ENCODE measurements around the gene THPO.

The THPO gene

DNA sequence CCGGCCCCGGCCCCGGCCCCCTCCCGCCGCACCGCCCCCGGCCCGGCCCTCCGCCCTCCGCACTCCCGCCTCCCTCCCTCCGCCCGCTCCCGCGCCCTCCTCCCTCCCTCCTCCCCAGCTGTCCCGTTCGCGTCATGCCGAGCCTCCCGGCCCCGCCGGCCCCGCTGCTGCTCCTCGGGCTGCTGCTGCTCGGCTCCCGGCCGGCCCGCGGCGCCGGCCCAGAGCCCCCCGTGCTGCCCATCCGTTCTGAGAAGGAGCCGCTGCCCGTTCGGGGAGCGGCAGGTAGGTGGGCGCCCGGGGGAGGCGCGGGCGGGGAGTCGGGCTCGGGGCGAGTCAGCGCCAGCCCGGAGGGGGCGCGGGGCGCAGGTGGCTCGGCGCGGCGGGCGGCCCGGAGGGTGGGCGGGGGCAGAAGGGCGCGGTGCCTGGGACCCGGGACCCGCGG is 2.2 kb upstream of the THPO start:
- Histone ChIP-seq H3K4me1 (no peaks in the 10 kb centered on the region), H3K4me3 (ENCODE audit: low read depth, low read length) (no peak overlapping the region), H3K36me3 (ENCODE audit: control insufficient read depth, insufficient read depth, low read length) (no peaks in the 10 kb centered on the region), H3K79me2 (no peaks in the 10 kb centered on the region), H3K27me3 (ENCODE audit: control insufficient read depth, insufficient read depth, low read length) (no peaks in the 10 kb centered on the region), H3K9me3 (ENCODE audit: control insufficient read depth, low read length) (no peaks in the 10 kb centered on the region), H3K4me2 (ENCODE audit: low read length) (peak overlapping the region; percentile 51), H3K27ac (no peak overlapping the region), H3K9ac (no peak overlapping the region), H2AFZ (peak overlapping the region; percentile 73)
- TF ChIP-seq, protein P1, sequence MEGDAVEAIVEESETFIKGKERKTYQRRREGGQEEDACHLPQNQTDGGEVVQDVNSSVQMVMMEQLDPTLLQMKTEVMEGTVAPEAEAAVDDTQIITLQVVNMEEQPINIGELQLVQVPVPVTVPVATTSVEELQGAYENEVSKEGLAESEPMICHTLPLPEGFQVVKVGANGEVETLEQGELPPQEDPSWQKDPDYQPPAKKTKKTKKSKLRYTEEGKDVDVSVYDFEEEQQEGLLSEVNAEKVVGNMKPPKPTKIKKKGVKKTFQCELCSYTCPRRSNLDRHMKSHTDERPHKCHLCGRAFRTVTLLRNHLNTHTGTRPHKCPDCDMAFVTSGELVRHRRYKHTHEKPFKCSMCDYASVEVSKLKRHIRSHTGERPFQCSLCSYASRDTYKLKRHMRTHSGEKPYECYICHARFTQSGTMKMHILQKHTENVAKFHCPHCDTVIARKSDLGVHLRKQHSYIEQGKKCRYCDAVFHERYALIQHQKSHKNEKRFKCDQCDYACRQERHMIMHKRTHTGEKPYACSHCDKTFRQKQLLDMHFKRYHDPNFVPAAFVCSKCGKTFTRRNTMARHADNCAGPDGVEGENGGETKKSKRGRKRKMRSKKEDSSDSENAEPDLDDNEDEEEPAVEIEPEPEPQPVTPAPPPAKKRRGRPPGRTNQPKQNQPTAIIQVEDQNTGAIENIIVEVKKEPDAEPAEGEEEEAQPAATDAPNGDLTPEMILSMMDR (IDR thresholded peaks at IDR 0.05): no peak

DNA sequence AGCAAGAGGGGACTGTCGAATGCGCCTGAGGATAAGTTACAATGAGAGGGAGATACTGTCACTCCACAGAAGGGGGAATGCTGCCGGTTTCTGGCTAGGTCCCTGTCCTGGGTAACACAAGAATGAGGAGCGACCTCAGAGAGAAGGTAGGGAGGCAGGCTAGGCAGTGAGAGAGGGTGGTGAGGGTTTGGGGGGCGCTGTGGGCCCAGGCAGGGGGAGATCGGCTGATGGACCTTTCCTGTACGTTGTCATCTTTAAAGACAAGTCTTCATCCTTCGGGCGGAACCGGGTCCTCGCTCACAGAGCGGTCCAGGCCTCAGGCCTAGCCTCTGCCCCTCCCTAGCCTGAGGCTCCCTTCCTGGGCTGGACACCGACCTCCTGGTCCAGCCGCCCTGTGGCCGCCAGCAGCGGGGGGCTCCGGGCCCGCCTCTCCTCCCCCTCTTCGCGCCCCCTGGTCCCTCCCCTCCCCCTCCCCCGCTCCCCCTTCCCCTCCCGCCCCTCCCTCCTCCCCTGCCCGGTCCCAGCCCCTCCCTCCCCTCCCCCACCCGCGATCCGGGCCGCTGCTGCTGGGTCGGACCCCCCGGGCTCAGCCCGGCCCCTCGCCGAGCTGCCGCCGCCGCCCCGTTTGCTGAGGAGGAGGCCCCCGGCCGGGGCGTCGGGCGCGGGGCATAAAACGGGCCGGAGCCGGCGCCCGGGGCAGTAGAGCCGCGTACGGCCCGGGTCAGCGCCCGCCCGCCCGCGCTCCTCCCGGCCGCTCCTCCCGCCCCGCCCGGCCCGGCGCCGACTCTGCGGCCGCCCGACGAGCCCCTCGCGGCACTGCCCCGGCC is 1.6 kb upstream of the THPO start, which contains the start of gene CHRD:
CHRD (plus strand) TSS at position 697 of the 827 bp plus-strand sequence. CDS start 265 bp downstream, outside the sequence.
- Histone ChIP-seq H3K9ac (no peak within 1 kb of the TSS), H3K79me2 (no peaks in the 10 kb centered on the region), H3K36me3 (ENCODE audit: control insufficient read depth, insufficient read depth, low read length) (no peaks in the 10 kb centered on the region), H3K4me2 (ENCODE audit: low read length) (peak within 1 kb of the TSS; percentile 51), H3K4me1 (no peaks in the 10 kb centered on the region), H2AFZ (peak within 1 kb of the TSS; percentile 73), H3K9me3 (ENCODE audit: control insufficient read depth, low read length) (no peaks in the 10 kb centered on the region), H3K27me3 (ENCODE audit: control insufficient read depth, insufficient read depth, low read length) (no peaks in the 10 kb centered on the region), H3K27ac (peak within 1 kb of the TSS; percentile 42), H3K4me3 (ENCODE audit: low read depth, low read length) (no peak within 1 kb of the TSS)
- TF ChIP-seq, protein P1 (IDR thresholded peaks at IDR 0.05): no peak

DNA sequence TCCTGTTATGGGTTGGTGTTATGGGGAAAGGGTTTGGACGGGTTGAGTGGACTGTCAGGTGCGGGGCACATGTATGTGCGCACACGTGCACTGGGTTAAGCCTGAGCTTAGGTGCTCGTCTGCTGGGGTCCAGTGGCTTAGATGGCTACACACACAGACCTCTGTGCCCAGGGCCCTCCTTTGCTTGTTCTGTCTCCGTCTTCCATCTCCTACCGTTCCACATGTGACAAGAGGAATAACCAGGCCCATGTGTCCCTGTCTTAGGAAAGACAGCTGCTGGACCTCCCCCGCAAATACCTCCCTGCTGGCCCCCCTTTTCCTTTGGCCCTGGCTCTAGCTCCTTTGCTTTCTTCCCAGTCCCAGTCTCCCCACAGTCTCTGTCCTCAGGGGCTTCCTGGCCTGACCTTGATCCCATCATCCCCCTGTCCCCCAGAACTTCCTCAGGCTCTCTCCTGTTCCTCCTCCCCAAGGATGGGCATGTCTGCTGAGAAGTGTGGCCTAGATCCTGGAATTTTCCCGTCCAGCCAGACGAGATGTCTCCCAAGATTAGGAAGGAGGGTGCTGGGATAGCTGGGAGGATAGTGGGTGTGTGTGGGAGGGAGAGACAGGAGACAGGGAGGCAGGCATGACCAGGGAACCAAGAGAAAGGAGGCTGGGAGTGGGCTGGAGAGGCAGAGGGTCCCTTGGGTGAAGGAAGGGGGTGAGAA is 797 bp upstream of the THPO start:
- TF ChIP-seq, protein P1 (IDR thresholded peaks at IDR 0.05): no peak
- H3K27me3 ChIP-seq (ENCODE audit: control insufficient read depth, insufficient read depth, low read length): no peaks in the 10 kb centered on the region
- H3K9ac ChIP-seq: no peak overlapping the region
- no peaks in the 10 kb centered on the region for H3K4me1 ChIP-seq
- peak overlapping the region; percentile 42 for H3K27ac ChIP-seq
- H2AFZ ChIP-seq: peak overlapping the region; percentile 22
- no peaks in the 10 kb centered on the region for H3K79me2 ChIP-seq
- no peaks in the 10 kb centered on the region for H3K36me3 ChIP-seq (ENCODE audit: control insufficient read depth, insufficient read depth, low read length)
- H3K4me2 ChIP-seq (ENCODE audit: low read length): no peak overlapping the region
- H3K9me3 ChIP-seq (ENCODE audit: control insufficient read depth, low read length): no peaks in the 10 kb centered on the region
- no peak overlapping the region for H3K4me3 ChIP-seq (ENCODE audit: low read depth, low read length)

DNA sequence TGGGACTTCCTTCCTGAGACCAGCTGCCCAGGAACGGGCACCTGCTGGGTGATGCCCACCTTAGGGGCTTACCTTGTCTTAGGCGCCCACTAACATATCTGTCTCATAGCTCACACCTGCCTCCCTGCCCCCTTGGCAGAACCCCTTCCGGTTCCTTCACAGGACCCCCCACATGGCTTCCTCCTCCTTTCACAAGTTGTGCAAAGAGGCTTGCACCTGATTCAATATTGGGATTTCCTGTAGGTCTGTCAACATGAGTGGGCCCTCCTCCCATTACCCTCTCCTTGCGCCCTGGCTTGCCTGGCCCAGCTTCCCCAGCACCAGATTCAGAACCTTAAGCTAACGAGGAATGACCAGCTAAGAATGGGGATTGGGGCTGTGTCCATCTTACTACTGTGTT is 633 bp downstream of the THPO start:
- Histone ChIP-seq H3K4me3 (ENCODE audit: low read depth, low read length) (no peak overlapping the region), H3K27ac (no peak overlapping the region), H3K4me1 (no peaks in the 10 kb centered on the region), H3K9ac (no peak overlapping the region), H3K27me3 (ENCODE audit: control insufficient read depth, insufficient read depth, low read length) (no peaks in the 10 kb centered on the region), H3K4me2 (ENCODE audit: low read length) (no peak overlapping the region), H3K9me3 (ENCODE audit: control insufficient read depth, low read length) (no peaks in the 10 kb centered on the region), H3K36me3 (ENCODE audit: control insufficient read depth, insufficient read depth, low read length) (no peaks in the 10 kb centered on the region), H3K79me2 (no peaks in the 10 kb centered on the region), H2AFZ (no peak overlapping the region)
- TF ChIP-seq, protein P1 (IDR thresholded peaks at IDR 0.05): no peak
